ENCODE data around the gene ING3. TPM values are rescaled to one million over a fixed set of nuclear protein-coding genes. Genes with fewer than 3 reads are reported as not detected.

The ING3 gene
- total RNA-seq, 1 experiment from 2014 or later: 23.1 TPM

GRCh38 chr7:120916121-120916520 is 34.5 kb upstream of the ING3 start:
- Mint-ChIP-seq H3K36me3 (ENCODE audit: insufficient read depth in 1 of 3, low read depth in 3 of 3) (no peaks in the 10 kb centered on the region), H3K4me1 (no peaks in the 10 kb centered on the region; a peak in 2 of 4 replicates), H3K9me3 (peaks cover 0 to 2% of the 10 kb centered on the region in 2 experiments; a peak in 1 of 5 replicates), H3K27me3 (ENCODE audit: low read depth) (no peaks in the 10 kb centered on the region), H3K4me3 (no peak overlapping the region), H3K27ac (no peak overlapping the region)
- no peak overlapping the region for H2BK5ac ChIP-seq (ENCODE audit: insufficient read length, low read length)
- H2BK15ac ChIP-seq (ENCODE audit: low read depth, low read length): no peak overlapping the region
- no peaks in the 10 kb centered on the region for H3K23me2 ChIP-seq (ENCODE audit: insufficient read length, low read depth, low read length, poor library complexity, severe bottlenecking)
- no peak overlapping the region for H4K91ac ChIP-seq (ENCODE audit: insufficient read length, low read depth, low read length)
- H4K8ac ChIP-seq (replicated peaks; ENCODE audit: insufficient read length, low read depth, low read length): no peak overlapping the region
- H3K18ac ChIP-seq (ENCODE audit: insufficient read length, low read depth, low read length): no peak overlapping the region
- no peak for DNase-seq
- no peaks in the 10 kb centered on the region for H3K79me1 ChIP-seq (ENCODE audit: insufficient read depth, low read depth, low read length, poor library complexity, severe bottlenecking)
- H2BK20ac ChIP-seq (ENCODE audit: low read depth, low read length, poor library complexity, severe bottlenecking): no peak overlapping the region
- no peaks in the 10 kb centered on the region for H4K20me1 ChIP-seq (ENCODE audit: control insufficient read depth, insufficient read depth, insufficient read length)
- H2BK120ac ChIP-seq (ENCODE audit: low read depth, low read length, poor library complexity, severe bottlenecking): no peak overlapping the region
- H3K27ac ChIP-seq (ENCODE audit: insufficient read length, low read depth, low read length): no peak overlapping the region
- no peak overlapping the region for H3T11ph ChIP-seq (ENCODE audit: low read length)
- H3K27me3 ChIP-seq (ENCODE audit: insufficient read depth, low read length): no peaks in the 10 kb centered on the region
- no peak overlapping the region for H3K14ac ChIP-seq (ENCODE audit: insufficient read depth, low read length)
- H2AK5ac ChIP-seq (ENCODE audit: insufficient read length, low read length): no peak overlapping the region
- H3K9ac ChIP-seq (ENCODE audit: extremely low read depth, insufficient read length, low read length): no peak overlapping the region
- no peaks in the 10 kb centered on the region for H3K79me2 ChIP-seq (ENCODE audit: insufficient read depth, low read length)
- H2BK12ac ChIP-seq (ENCODE audit: insufficient read length, low read depth, low read length): no peak overlapping the region
- H3K9me3 ChIP-seq (ENCODE audit: control insufficient read depth, low read depth, low read length): no peaks in the 10 kb centered on the region
- no peak overlapping the region for H3K23ac ChIP-seq (ENCODE audit: insufficient read length, low read depth, low read length)
- no peak overlapping the region for H3K4ac ChIP-seq (ENCODE audit: low read depth, low read length)
- TF ChIP-seq, protein P1, sequence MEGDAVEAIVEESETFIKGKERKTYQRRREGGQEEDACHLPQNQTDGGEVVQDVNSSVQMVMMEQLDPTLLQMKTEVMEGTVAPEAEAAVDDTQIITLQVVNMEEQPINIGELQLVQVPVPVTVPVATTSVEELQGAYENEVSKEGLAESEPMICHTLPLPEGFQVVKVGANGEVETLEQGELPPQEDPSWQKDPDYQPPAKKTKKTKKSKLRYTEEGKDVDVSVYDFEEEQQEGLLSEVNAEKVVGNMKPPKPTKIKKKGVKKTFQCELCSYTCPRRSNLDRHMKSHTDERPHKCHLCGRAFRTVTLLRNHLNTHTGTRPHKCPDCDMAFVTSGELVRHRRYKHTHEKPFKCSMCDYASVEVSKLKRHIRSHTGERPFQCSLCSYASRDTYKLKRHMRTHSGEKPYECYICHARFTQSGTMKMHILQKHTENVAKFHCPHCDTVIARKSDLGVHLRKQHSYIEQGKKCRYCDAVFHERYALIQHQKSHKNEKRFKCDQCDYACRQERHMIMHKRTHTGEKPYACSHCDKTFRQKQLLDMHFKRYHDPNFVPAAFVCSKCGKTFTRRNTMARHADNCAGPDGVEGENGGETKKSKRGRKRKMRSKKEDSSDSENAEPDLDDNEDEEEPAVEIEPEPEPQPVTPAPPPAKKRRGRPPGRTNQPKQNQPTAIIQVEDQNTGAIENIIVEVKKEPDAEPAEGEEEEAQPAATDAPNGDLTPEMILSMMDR (conservative IDR thresholded peaks at IDR 0.05): no peak
- H4K5ac ChIP-seq (ENCODE audit: insufficient read length, low read depth, low read length): no peak overlapping the region
- H3K4me1 ChIP-seq (ENCODE audit: insufficient read depth, low read length): no peaks in the 10 kb centered on the region
- no peak overlapping the region for H3K4me2 ChIP-seq (ENCODE audit: insufficient read depth, insufficient read length, low read length)
- H2AFZ ChIP-seq (ENCODE audit: low read length): no peak overlapping the region
- H3K56ac ChIP-seq (ENCODE audit: insufficient read length, low read depth, low read length): no peak overlapping the region
- no CpG with 5 or more reads among the region's 3 CpGs for WGBS (ENCODE audit: extremely low coverage, insufficient read length, low lambda C conversion rate)
